A549 (cell line): Measurements from ENCODE around the gene TRABD2B. TPM values are rescaled to one million over a fixed set of nuclear protein-coding genes. Genes with fewer than 3 reads are reported as not detected.

Source experiments
- ATAC-seq, 2 experiments: fragments of 200-7000 bp in 1 of 2; fragments of >200 bp in 1 of 2; cut with Nextera tagmentation in 1 of 2; cut with Tn5 transposase in 1 of 2; 3 replicates each; pipeline versions ENCODE4 v1.8.0 to v1.9.1; 2018 to 2020; ENCODE audit warnings: mild to moderate bottlenecking in 1 of 2, moderate library complexity in 1 of 2
- CTCF ChIA-PET: fragments of 300-600 bp; sonication (Branson Sonifier 250); formaldehyde crosslinking; extraction: SDS; loops from one replicate; lab custom pipeline; 2021; ENCODE audit warnings: antibody characterized with exemption, inconsistent platforms; lab: Yijun Ruan, JAX
- POLR2A ChIA-PET: fragments of 350-600 bp; formaldehyde crosslinking; extraction: SDS; loops from one replicate; lab custom pipeline; 2021; ENCODE audit warnings: antibody characterized with exemption, inconsistent platforms; lab: Yijun Ruan, JAX
- DNase-seq, 2 experiments: peaks; one replicate each; pipeline versions ENCODE4 v3.0.0 to v3.0.0-alpha.2; 2011 to 2016; ENCODE audit warnings: low read depth in 1 of 2, low spot score in 1 of 2
- FAIRE-seq: peaks from 2 replicates; lab custom pipeline; 2011; peaks lifted over from hg19 to GRCh38; lab: Jason Lieb, UNC
- H3K27ac ChIP-seq, 2 experiments: fragments of >200 bp; sonication (Bioruptor Twin); formaldehyde crosslinking; 3 replicates each; pipeline ENCODE4 v1.5.1; 2016 to 2017
- H3K4me1 ChIP-seq: fragments of >200 bp; sonication (Bioruptor Twin); formaldehyde crosslinking; 3 replicates; pipeline ENCODE4 v1.6.1; 2016
- H3K4me2 ChIP-seq: fragments of >200 bp; sonication (Bioruptor Twin); formaldehyde crosslinking; 3 replicates; pipeline ENCODE4 v1.6.1; 2016
- H3K4me3 ChIP-seq: fragments of >200 bp; sonication (Bioruptor Twin); formaldehyde crosslinking; 3 replicates; pipeline ENCODE4 v1.5.1; 2016
- H3K9me3 ChIP-seq: fragments of >200 bp; sonication (Bioruptor Twin); formaldehyde crosslinking; 3 replicates; pipeline ENCODE4 v1.6.1; 2016
- BHLHE40 ChIP-seq: IDR thresholded peaks from 2 replicates; pipeline ENCODE4 v1.6.1; 2012; ENCODE audit warnings: low read depth, low read length, inconsistent platforms
- CBX2 ChIP-seq: fragments of 200-600 bp; sonication (generic); IDR thresholded peaks from 2 replicates; pipeline ENCODE4 v1.6.1; 2016; ENCODE audit warnings: low read depth, mild to moderate bottlenecking, borderline replicate concordance
- CBX8 ChIP-seq: fragments of 200-600 bp; sonication (generic); IDR thresholded peaks from 2 replicates; pipeline ENCODE4 v1.6.1; 2016
- CHD2 ChIP-seq: fragments of 150-350 bp; IDR thresholded peaks from 2 replicates; pipeline ENCODE4 v1.6.1; 2014; ENCODE audit warnings: low read length; ENCODE audit not compliant: partially characterized antibody
- CHD4 ChIP-seq: fragments of 200-600 bp; sonication (generic); IDR thresholded peaks from 2 replicates; pipeline ENCODE4 v1.6.1; 2016; ENCODE audit warnings: antibody characterized with exemption, mild to moderate bottlenecking, borderline replicate concordance
- CTCF ChIP-seq: fragments of >200 bp; sonication (Bioruptor Twin); formaldehyde crosslinking; IDR thresholded peaks from 3 replicates; pipeline ENCODE4 v1.5.1; 2016
- E2F6 ChIP-seq: IDR thresholded peaks from 2 replicates; pipeline ENCODE4 v1.6.1; 2012; ENCODE audit warnings: low read depth, borderline replicate concordance
- ESRRA ChIP-seq: fragments of 150-350 bp; IDR thresholded peaks from 2 replicates; pipeline ENCODE4 v1.6.1; 2014; ENCODE audit warnings: mild to moderate bottlenecking, low read length, borderline replicate concordance
- FOSB ChIP-seq: fragments of 250-450 bp; sonication (Bioruptor Pico); IDR thresholded peaks from 2 replicates; pipeline ENCODE4 v1.5.0; 2020; ENCODE audit warnings: mild to moderate bottlenecking, moderate library complexity
- HDAC2 ChIP-seq: fragments of 200-600 bp; sonication (generic); IDR thresholded peaks from 2 replicates; pipeline ENCODE4 v1.6.1; 2016
- HOXB13 ChIP-seq: fragments of 250-450 bp; sonication (Bioruptor Pico); IDR thresholded peaks from 2 replicates; pipeline ENCODE4 v1.5.0; 2020; ENCODE audit warnings: low read depth, mild to moderate bottlenecking, moderate library complexity
- JUNB ChIP-seq: fragments of >200 bp; sonication (Bioruptor Twin); formaldehyde crosslinking; IDR thresholded peaks from 2 replicates; pipeline ENCODE4 v1.6.1; 2016
- KDM1A ChIP-seq: fragments of 200-600 bp; sonication (generic); IDR thresholded peaks from 2 replicates; pipeline ENCODE4 v1.6.1; 2016; ENCODE audit warnings: low read depth, mild to moderate bottlenecking
- MAFK ChIP-seq: fragments of 450-650 bp; IDR thresholded peaks from 2 replicates; pipeline ENCODE4 v1.6.1; 2014; ENCODE audit not compliant: partially characterized antibody
- MAZ ChIP-seq: fragments of 150-350 bp; IDR thresholded peaks from 2 replicates; pipeline ENCODE4 v1.6.1; 2014; ENCODE audit warnings: antibody characterized with exemption, low read depth, low read length, borderline replicate concordance
- MYC ChIP-seq: IDR thresholded peaks from 2 replicates; pipeline ENCODE4 v1.6.1; 2012; ENCODE audit warnings: mild to moderate bottlenecking, inconsistent platforms, low read length, improper control_type of control experiment, borderline replicate concordance
- NR3C1 ChIP-seq: fragments of >200 bp; sonication (Bioruptor Twin); formaldehyde crosslinking; IDR thresholded peaks from 3 replicates; pipeline ENCODE4 v1.6.1; 2017
- RAD21 ChIP-seq, 2 experiments: fragments of >200 bp in 1 of 2; sonication (Bioruptor Twin) in 1 of 2; formaldehyde crosslinking in 1 of 2; IDR thresholded peaks in 1 of 2; conservative IDR thresholded peaks in 1 of 2; 2 replicates in 1 of 2; 3 replicates in 1 of 2; pipeline ENCODE4 v1.6.1; 2012 to 2018; ENCODE audit warnings: inconsistent platforms in 1 of 2
- RNF2 ChIP-seq: fragments of 200-600 bp; sonication (generic); IDR thresholded peaks from 2 replicates; pipeline ENCODE4 v1.6.1; 2016; ENCODE audit warnings: low read depth, mild to moderate bottlenecking, antibody characterized with exemption, moderate library complexity, borderline replicate concordance
- TFCP2L1 ChIP-seq: fragments of 250-450 bp; sonication (Bioruptor Pico); IDR thresholded peaks from 2 replicates; pipeline ENCODE4 v1.5.0; 2021; ENCODE audit warnings: mild to moderate bottlenecking
- ZNF302 ChIP-seq: fragments of 250-450 bp; sonication (Bioruptor Pico); IDR thresholded peaks from 2 replicates; pipeline ENCODE4 v1.9.0; 2021; ENCODE audit warnings: inconsistent platforms, mild to moderate bottlenecking, moderate library complexity
- ZSCAN20 ChIP-seq: fragments of 250-450 bp; sonication (Bioruptor Pico); IDR thresholded peaks from 2 replicates; pipeline ENCODE4 v1.8.0; 2022; ENCODE audit warnings: mild to moderate bottlenecking, moderate library complexity
- WGBS: methylation state at CpG from one replicate; pipeline ENCODE4 v1.1.6; 2017; ENCODE audit errors: missing lambda C conversion rate; 5-methylcytosine and 5-hydroxymethylcytosine counted together
- polyA plus RNA-seq, 4 experiments: library from polyadenylated mRNA; depleted of rRNA in 3 of 4; stranded (reverse); fragments of >200 nt; fragmentation: RNase III in 1 of 4; extraction: RNeasy Plus Mini Kit Qiagen cat#74134 plus additional on column Dnase treatment in 1 of 4; gene quantifications; 2 replicates in 3 of 4; 3 replicates in 1 of 4; pipeline ENCODE4 v1.2.3, GENCODE V29; 2011 to 2017
- TF ChIP-seq, protein P1 (sequence below): fragments of 250-450 bp; sonication (Bioruptor Pico); IDR thresholded peaks from 2 replicates; pipeline ENCODE4 v1.5.0; 2021; ENCODE audit warnings: mild to moderate bottlenecking, moderate library complexity, borderline replicate concordance
- TF ChIP-seq, protein P2 (sequence below): fragments of >200 bp; sonication (Bioruptor Twin); formaldehyde crosslinking; IDR thresholded peaks from 3 replicates; pipeline ENCODE4 v1.6.1; 2016

Gene TRABD2B
- polyA plus RNA-seq, 2 of the 4 experiments (the other 2 are of a cell fraction), result 0.04 to 0.21 TPM

- no peaks in the 10 kb centered on the region for H3K4me1 ChIP-seq
- H3K4me2 ChIP-seq, result no peak overlapping the region
- H3K27ac ChIP-seq, result no peak overlapping the region
- DNase-seq (no peak), ATAC-seq (no peak), FAIRE-seq (no peak)
- CTCF ChIA-PET, result no interaction called here
- no peak overlapping the region for H3K4me3 ChIP-seq
- POLR2A ChIA-PET, result no interaction called here
- WGBS, result 83% methylated on average over 3 of the region's 3 CpGs
- TF ChIP-seq HOXB13 (no peak), HDAC2 (no peak), RNF2 (no peak), ZNF302 (CRISPR knock-in tag) (no peak), ESRRA (no peak)
- H3K9me3 ChIP-seq, result no peaks in the 10 kb centered on the region
Measured at GRCh38 chr1:47950471-47950870, 46.7 kb downstream of the TRABD2B start.

DNA sequence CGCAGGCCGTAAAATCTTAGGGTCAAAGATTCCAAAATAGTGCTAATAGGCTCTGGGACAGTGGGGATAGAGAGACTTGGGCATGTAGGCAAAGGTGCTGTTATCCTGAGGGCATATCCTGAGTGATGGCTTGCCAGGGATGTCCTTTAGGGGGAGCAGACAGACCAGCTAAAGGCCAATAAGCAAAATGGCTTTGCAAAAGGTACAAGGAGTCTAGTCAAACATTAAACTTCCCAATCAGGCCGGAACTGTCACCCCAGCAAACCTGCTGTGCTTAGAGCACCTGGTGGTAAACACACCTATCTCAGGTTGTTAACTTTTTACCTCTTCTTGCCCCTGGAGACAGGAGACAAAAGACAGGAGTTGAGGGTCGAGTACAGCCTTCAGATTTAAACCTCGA, 49.1 kb downstream of the TRABD2B start:
- DNase-seq, result peak in 1 of 2 experiments; percentile 19
- Histone ChIP-seq H3K4me3 (no peak overlapping the region), H3K27ac (no peak overlapping the region), H3K4me2 (no peak overlapping the region), H3K9me3 (no peaks in the 10 kb centered on the region)
- WGBS, result 55% methylated on average over 5 of the region's 5 CpGs
- CTCF ChIA-PET, result no interaction called here
- TF ChIP-seq MYC (no peak), TFCP2L1 (no peak), ESRRA (no peak), RAD21 (conservative IDR thresholded peaks at IDR 0.05 in 1 of 2, IDR thresholded peaks at IDR 0.05 in 1 of 2) (peak; percentile 22 to 24; a peak in 1 of 5 replicates), HDAC2 (no peak)
- TF ChIP-seq, all 56 proteins: peak for 1
- POLR2A ChIA-PET, result no interaction called here
- H3K4me1 ChIP-seq, result peaks cover under 1% of the 10 kb centered on the region; the same call in 1 of the 3 replicates
- FAIRE-seq (no peak), ATAC-seq (peak; percentile 44 to 54; a peak in 1 of 6 replicates)

- TF ChIP-seq, protein P1, sequence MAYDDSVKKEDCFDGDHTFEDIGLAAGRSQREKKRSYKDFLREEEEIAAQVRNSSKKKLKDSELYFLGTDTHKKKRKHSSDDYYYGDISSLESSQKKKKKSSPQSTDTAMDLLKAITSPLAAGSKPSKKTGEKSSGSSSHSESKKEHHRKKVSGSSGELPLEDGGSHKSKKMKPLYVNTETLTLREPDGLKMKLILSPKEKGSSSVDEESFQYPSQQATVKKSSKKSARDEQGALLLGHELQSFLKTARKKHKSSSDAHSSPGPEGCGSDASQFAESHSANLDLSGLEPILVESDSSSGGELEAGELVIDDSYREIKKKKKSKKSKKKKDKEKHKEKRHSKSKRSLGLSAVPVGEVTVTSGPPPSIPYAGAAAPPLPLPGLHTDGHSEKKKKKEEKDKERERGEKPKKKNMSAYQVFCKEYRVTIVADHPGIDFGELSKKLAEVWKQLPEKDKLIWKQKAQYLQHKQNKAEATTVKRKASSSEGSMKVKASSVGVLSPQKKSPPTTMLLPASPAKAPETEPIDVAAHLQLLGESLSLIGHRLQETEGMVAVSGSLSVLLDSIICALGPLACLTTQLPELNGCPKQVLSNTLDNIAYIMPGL (CRISPR knock-in tag), result no peak
- TF ChIP-seq BHLHE40 (no peak), CHD4 (no peak), ESRRA (no peak), RAD21 (conservative IDR thresholded peaks at IDR 0.05 in 1 of 2, IDR thresholded peaks at IDR 0.05 in 1 of 2) (no peak), E2F6 (no peak), MAFK (no peak), JUNB (no peak), CBX2 (no peak), CHD2 (no peak), ZSCAN20 (CRISPR knock-in tag) (no peak), CTCF (no peak), NR3C1 (no peak), RNF2 (no peak), FOSB (CRISPR knock-in tag) (no peak), TFCP2L1 (no peak), KDM1A (no peak), CBX8 (no peak), MAZ (no peak)
- TF ChIP-seq, protein P2, sequence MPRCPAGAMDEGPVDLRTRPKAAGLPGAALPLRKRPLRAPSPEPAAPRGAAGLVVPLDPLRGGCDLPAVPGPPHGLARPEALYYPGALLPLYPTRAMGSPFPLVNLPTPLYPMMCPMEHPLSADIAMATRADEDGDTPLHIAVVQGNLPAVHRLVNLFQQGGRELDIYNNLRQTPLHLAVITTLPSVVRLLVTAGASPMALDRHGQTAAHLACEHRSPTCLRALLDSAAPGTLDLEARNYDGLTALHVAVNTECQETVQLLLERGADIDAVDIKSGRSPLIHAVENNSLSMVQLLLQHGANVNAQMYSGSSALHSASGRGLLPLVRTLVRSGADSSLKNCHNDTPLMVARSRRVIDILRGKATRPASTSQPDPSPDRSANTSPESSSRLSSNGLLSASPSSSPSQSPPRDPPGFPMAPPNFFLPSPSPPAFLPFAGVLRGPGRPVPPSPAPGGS, result no peak
- no peak for FAIRE-seq
- no peak for ATAC-seq
- Histone ChIP-seq H3K4me2 (no peak overlapping the region), H3K4me3 (no peak overlapping the region), H3K4me1 (peaks cover 6% of the 10 kb centered on the region), H3K9me3 (no peaks in the 10 kb centered on the region), H3K27ac (no peak overlapping the region)
- DNase-seq, result no peak
- POLR2A ChIA-PET, result no interaction called here
- 70% methylated on average over 3 of the region's 6 CpGs for WGBS
- CTCF ChIA-PET, result interaction anchor here (1.1 kb wide), 1 partner anchor 12 kb away, joined by 4 read pairs; no protein-coding TSS in a partner anchor
Measured at GRCh38 chr1:47947531-47947930, 49.7 kb downstream of the TRABD2B start.
